Right lung (tissue), 5 donors: ENCODE measurements around the gene CTIF. TPM values are rescaled to one million over a fixed set of nuclear protein-coding genes. Genes with fewer than 3 reads are reported as not detected.

Experiments
- DNase-seq, 2 donors: peaks; one replicate each; pipeline ENCODE4 v3.0.0-alpha.2; 2013
- polyA plus RNA-seq, 5 donors: library from polyadenylated mRNA; unstranded; fragments of 120-200 nt; gene quantifications; one replicate each; pipeline versions ENCODE4 v1.2.1 to v1.2.3, GENCODE V29; 2013; ENCODE audit warnings: inconsistent platforms in 1 of 5, low replicate concordance in 1 of 5; ENCODE audit not compliant: insufficient read length in 5 of 5, insufficient read depth in 1 of 5

Gene CTIF
- polyA plus RNA-seq, 5 donors: 21.9 to 37.3 (median 32.3) TPM

DNA sequence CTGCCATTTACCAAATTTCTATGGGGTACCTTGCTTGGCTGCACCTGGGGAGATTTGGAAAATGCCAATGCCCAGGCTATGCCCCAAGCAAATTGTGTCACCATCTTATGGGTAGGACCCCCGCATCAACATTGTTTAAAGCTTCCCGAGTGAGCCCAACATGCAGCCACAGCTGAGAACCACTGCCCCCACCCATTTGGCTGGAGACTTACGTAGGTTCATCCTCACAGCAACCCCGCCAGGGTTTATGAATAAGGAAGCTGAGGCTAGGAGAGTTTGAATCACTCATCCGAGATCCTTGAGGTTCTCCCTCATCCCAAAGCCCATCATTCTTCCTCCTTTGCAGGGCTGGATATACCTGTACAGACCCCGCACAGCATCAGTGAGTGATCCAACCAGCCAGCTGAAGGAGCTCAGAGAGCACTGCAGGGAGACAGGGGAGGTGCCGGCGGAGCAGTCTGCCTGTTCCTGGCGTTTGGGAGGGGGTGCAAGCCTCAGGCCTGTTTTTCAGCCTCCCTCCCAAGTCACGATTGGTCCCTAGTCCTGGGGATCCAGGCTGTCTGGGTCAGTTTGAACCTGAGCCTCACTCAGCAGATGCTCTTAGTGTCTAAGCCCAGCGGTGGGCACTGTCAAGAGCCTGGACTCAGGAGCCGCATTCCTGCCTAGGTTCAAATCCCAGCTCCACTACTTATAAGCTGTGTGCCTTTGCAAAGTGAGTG is 247.1 kb downstream of the CTIF start:
- DNase-seq: no peak

DNA sequence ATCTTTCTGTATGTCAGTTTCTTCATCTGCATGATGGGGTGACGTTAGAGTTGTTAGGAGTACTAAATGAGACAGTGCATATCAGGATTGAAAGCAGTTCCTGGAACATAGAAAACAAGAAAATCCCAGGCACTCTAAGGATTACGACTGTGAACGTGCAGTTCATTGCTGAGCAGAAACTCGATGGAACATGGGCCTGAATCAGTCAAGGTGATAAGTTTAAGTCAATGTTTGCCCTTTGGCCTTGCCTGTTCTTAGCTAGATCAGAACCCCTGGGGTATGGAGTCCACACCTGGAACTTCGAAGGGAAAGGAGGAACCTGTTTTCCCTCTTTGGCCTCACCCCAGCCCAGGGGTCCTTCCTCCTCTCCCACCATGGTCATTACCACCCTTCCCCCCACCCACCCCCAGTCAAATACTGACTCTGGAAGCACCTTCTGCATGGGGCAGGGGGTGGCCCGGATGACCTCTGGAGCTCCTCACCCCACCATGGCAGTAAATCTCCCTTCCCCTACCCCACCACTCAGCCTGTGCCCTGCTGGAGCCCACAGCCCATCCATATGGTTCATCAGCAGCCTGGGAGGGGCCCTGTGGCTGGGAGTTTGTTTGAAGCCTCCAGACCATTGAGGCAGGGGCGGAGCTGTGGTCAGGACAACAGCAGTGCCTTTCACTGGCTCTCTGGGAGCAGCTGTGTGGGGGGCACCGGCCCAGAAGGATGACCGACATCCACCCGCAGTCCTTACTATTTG is 247.8 kb downstream of the CTIF start:
- no peak for DNase-seq

DNA sequence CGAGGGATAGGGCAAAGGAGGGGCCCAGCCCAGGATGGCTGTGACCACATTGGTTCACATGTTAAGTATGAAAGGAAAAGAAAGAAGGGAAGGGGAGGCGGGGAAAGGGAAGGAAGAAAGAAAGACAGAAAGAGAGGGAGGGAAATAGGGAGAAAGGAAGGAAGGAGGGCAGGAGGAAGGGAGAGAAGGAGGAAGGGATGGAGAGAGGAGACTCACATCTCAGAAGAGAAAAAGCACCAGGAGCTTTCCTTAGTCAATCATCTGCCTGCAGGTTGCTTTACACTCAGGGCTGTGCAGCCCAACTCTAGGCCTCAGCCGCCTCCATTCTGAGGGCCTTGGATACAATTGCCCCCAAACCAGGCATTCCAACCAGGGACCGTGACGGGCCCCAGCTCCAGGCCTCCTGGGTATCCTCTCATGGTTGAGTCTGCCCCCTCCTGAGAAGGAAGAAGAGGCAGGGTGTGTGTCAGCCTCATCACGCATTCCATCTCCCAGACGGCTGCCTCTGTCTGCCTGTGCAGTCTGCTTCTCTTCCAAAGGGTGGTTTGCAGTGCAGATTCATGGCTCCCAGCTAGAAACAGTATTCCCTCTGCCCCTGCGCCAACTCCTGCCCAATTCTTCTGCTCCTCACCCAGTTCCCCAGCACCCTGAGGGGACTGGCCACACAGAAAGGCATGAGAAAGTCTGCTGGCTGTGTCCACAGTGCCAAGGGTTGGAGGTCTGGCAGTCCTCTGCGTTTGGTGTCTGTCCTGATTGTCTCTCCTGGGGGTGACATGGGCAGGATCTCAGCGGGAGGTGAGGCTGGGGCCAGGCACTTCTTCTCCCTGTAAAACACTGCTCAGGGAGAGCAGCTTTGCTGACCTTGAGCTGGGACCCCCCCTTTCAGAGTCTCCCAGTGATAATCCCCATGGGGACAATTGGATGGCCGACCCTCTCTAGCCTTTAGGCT is 248.6 kb downstream of the CTIF start:
- no peak for DNase-seq

DNA sequence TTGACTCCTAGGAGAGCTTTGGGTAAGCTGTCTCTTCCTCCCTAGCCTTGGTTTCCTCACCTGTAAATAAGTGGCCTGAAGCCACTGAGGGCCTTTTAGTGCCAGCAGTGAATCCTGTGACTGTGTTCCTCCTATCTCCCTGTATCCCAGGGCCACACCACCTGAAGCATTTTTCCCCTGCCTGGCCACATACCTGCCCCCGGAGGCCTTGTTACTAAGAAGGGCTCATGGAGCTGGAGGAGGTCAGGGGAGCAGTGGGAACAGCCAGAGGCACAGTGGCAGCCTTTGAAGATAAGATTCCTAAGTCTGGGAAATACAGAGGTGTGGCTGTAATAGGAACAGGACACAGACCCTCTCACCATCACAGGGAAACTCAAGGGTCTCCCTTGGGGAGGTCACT is 249.5 kb downstream of the CTIF start:
- no peak for DNase-seq

DNA sequence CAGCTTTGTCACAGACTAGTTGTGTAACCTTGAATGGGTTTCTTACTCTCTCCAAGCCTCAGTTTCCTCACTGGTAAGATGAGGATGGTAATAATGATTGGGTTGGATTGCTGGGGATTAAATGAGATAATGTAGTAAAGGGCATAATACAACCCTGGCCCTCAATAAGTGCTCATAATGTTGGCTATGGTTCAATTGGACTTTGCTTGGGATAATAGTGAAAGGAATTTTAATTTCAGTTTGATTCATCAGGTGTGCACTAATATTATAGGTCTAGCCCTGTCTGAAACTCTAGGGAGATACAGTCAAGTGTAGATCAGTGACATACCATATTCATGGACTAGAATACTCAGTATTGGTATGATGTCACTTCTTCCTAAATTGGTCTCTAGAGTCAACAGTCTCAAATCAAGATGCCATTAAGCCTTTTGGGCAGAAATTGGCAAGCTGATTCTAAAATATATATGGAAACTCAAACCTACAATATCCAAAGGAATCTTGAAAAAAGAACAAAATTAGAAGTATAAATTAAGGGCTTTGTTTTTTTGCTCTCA is 250.5 kb downstream of the CTIF start:
- no peak for DNase-seq

DNA sequence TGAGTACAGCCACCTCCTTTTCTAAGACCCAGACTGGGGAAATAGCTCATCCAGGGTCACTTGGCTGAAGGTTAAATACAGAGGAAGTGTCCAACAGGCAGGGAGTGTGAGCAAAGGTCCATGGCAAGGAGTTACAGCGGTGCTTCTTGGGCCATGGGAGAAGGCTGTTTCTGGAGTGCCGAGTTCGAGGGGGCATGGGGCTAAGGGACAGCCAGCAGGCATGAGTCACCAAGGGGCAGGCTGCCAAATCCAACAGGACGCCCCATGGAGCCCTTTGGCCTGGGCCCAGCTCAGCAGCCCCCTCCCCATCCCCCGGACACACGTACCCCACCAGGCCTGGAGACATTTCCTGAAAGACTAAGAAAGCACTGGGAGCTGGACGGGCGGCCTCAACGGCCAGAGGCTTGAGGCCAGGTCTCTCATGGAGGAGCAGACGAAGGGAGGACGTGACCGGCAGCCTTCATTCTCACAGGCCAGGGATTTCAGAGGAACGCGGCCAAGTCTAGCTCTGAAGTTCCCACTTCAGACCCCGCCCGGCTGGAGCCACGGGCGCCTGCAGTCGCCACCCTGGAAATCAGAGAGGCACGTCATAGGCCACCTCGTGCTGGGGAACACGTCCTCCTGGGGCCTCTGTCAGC is 251.5 kb downstream of the CTIF start:
- DNase-seq: peak in 1 of 2 donors; percentile 65

DNA sequence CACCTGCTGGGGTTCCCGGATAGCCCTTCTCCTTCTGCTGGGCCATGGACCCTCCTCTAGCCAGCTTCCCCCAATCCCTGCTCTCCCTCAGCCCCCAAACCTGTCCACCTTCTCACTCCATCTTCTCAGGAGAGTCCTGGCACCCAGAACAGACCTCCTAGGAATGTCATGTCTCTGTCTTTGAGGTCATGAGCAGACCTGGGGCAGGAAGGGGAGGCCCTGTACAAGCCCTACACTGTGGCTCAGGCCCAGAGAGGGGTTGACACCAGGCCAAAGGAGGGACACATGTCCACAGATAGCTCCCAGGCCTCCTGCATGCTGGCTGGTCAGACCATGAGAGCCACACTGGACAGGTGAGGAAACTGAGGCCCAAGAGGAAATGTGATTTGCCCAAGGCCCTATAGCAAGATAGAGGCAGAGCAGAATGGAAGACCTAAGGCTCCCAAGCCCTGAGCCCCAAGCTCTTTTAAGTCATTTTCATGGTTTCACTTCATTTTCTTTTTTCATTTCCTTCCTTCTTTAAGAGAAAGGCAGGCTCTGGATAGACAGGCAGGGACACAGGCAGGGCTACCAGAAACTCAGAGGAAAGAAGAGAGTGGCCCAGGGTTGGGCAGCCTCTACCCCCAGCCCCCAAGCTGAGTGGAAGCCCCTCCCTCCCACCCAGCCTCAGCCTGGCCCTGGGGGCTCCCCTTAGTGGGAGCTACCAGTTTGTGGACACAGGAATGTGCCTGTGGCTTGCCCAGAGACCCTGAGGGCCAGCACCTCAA is 252.2 kb downstream of the CTIF start:
- no peak for DNase-seq

DNA sequence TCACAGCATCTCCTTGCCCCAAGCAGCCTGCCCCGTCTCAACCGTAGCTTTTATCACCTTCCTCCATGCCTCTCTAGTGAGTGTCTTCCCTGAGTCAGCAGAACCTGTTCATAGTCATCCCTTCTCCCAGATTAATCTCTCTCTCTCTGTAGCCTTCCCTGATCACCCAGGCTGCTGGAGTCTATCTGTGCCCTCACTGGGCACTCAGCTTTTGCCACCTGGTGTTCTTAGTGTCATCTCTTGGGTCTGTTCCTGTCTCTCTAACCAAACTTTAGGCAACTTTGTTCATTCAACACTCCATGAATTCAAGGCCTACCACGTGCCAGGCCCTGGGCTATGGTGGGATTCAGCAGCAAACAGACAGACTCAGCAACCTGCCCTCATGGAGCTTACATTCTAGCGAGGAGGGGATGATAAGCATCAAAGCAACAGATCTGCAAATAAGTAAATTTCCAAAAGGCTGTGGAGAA is 252.8 kb downstream of the CTIF start:
- DNase-seq: no peak

DNA sequence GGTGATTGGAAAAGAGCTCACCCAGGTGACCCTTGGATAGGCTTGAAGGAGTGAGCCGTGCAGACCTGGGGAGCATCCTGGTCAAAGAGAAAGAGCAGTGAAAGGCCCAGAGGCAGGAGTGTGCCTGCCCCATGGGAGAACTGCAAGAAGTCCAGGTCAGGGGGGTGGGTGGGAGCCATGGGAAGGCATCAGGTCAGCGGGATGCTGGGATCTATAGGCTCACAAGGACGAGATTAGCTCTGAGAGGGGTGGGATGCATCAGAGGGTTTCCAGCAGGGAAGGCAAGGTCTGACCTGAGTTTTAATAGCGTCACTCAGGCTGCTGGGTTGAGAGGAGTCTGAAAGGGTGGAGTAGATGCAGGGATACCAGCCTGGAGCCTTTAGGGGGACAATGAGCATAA is 253.3 kb downstream of the CTIF start:
- DNase-seq: no peak

DNA sequence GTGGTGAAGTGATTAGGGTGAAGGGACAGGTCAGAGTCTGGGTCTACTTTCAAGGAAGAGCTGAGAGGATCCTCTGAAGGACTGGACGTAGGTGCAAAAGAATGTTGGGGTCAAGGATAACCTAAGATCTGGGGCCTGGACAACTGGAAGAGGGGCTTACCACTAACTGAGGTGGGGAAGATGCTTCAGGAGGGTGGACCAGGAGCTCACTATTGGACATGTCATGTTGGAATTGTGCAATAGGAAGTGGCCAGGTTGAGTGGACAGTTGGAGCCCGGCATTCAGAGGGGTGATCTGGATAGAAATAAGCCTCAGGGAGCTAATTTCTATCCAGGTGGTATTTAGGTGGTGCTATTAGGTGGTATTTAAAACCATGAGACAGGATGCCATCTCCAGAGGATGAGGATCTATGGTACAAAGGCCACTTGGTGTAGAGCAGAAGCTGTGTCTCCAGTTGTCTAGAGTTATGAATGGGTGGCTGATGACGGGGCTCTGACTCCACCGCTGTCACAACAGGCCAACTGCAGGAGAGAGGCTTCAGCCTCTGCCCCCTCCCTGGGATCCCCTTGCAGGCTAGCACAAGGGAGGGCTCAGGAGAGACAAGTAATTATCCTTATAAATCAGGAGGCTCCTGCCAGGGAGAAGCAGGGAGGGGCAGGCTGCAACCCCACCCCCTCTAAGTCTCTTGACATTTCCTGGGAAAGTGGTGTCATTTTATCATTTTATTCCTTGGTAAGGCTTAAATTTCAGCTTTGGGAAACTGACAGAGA is 254.0 kb downstream of the CTIF start:
- no peak for DNase-seq

DNA sequence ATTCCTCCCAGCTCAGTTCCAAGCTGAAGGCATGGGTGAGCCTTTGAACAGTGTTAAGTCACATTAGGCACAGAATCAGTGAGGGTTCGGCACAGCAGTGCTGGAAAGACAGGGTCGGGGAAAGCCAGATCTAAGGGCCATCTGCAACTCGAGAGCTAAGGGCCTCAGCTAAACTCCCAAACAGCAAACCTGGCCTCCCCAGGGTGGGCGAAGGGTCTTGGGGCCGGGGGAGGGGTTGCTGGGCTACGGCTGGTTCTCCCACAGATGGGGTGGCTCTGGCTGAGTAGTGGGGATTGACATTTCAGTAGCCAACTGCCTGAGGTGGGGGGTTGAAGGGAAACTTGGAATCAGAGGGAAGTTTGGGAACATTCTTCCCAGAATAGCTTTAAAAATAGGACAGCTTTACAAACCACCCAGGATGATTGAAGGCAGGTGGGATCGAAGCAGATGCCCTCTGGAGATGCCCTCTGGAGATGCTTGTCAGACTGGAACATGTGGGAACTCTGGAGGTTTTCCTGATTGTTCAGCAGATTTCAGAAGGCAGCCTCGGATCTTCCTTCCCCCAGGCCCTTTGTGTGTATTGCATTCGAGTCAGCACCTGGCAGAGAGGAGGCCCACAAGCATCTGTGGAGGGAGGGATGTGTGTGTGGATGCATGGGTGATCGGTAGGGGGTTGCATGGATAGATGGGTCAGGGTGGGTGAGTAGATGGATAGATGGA is 255.6 kb downstream of the CTIF start:
- DNase-seq: no peak

DNA sequence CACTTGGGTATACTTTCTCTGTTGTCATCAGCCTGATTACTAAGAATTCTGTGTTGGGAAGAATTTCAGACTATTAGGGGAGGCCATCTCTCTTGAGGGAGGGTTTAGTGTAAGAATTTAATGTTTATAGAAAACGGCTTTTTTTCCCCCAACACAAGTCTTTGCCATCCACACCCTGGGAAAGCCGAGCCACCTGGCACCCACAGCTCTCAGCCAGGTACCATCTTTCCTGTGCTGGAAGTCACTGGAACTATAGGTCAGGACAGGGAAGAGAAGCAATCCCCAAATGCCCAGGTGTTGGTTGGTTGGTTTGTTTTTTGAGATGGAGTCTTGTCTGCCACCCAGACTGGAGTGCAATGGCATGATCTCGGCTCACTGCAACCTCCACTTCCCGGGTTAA is 256.9 kb downstream of the CTIF start:
- DNase-seq: no peak

DNA sequence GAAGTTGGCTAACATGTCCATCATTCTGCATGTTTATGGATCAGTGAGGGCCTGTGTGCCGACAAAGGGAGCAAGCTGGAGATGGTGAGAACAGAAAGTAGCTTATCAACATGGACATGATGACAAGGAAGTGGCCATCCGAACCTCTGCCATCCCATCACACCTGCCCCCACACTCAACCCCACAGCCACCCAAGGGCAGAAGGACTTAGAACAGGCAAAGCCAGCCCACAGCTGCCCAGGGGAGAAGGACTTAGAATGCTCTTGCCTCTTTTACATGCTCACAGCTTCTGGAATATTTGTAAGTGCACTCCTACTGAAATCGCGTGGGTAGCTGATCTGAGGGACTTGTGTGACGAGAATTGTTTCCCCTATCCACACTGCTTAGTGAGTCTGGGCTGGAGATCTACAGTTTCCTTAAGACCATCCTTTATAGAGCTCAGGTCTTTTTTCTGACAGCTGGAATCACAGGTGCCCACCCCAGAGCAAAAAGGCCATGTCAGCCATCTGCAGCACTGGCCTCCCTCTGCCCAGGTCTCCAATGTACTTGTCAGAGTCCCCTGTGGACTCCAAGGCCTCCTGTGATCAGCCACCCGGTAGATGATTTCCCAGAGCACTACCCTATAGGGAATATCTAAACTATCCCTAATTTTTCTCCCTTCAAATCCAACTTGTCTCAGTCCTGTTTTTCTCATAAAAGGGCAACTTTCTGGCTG is 257.8 kb downstream of the CTIF start:
- no peak for DNase-seq

DNA sequence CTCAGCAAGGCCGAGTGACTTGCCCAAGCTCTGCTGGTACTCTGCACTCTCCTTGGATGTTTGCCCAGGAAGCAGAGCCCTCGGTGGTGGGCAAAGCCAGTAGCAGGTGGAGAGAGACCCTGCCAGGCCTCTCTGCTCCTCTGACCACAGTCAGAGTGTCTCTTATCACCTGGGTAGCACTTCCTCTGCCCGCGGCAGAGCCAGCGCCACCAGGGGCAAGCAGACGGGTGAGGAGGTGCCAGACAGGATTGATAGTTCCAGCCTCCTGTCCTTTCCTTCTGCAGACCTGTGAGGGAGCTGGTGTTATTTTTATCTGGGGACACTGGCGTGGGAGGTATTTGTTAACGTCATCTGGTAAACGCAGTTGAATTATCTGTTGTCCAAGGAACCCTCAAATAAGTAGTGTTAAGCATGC is 259.0 kb downstream of the CTIF start:
- DNase-seq: no peak

DNA sequence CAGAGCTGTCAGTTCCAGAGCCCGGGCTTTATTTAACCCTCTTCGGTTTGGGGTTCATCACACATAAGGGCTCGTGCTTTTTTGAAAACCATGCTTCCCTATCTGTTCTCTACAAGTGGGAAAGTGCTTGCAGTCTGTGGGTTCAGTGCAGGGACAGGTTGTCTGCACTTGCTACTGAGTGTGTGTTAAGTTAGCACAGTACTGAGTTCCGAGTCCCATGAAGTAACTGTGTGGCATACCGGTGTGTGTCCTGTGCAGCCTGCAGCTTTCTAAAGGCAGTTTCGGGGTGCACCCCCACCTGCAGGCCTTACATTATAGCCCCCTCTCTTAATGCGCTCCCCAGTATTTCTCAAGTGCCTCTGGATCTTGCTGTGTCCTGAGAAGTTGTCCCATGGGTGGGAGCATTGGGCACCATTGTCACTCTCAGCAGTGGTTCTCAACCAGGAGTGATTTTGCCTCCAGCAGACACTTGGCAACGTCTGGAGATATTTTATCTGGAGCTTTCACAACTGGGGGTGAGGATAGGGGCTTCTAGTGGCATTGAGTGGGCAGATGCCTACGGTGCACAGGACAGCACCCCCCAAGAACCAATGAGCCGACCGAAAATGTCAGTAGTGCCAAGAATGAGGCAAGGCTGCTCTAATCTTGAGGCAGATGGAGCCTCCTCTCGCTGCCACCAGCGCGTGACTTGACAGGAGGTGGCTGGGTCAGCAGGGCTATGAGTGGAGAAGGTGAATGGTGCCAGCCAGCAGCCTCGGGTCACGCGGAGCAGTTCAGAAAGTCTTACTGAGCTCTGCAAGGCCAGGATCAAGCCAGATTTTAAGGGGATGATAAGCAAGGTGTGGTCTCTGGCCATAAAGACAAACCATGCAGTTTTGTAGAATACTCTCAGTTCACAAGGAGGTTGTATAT is 259.8 kb downstream of the CTIF start:
- DNase-seq: no peak

DNA sequence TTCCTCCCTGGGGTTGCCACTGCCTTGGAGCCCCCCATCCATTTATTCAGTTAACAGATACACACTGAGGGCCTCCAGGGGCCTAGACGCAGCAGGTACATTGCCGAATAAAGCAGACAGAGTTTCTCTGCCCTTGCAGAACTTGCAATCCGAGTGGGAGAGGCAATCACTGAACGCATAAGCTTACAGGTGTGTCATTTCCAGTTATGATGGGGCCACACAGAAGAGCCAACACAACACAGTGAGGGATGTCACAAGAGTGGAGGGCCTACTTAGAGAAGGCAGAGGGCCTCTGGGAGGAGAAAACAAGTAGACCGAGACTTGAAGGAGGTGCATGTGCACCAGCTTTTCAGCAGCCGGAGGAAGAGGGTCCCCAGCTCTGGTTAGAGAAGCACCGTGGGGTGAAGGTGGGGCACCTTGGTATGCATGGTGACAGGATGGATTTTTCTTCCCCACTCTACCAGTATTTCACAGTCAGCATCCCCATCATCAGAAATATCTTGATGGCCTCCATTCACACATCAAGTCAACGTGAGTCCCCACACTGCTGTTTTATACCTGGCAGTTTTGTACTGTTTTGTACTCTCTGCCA is 261.0 kb downstream of the CTIF start:
- DNase-seq: no peak

DNA sequence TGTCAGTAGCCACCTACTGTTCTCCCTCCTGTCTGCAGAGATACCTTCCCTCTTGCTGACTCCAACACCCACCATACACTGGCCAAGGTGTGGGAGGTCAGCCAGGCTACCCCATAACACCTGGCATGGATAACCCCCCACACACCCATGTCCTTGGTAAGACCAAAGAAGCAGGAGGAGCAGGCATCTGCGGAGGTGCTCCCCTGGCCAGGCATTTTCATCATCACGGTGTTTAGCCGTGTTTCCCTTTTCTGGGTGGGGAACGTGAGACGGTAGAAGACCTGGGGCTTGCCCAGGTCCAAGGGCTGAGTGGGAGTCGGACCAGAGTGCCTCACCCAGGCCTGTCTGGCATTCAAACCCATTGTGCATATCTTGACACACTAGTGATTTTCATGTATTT is 261.6 kb downstream of the CTIF start:
- no peak for DNase-seq
